Dendritic cell treated with granulocyte-macrophage colony-stimulating factor and Interleukin-4, amounts not matched to agents 40 ng/mL and 50 ng/mL, for 4 days (primary cell): ENCODE results near the gene TRMU.
"Not testable (repeated sequence)": the region's sequence is repeated elsewhere in the genome, so short reads cannot be mapped to it uniquely, and the experiment has no call there.

ENCODE experiments used
- H3K27ac Mint-ChIP-seq: one replicate; pipeline ENCODE4 v1.8.0; 2022; ENCODE audit warnings: mild to moderate bottlenecking, mixed read lengths
- H3K27me3 Mint-ChIP-seq: one replicate; pipeline ENCODE4 v1.8.0; 2022; ENCODE audit warnings: mild to moderate bottlenecking, mixed read lengths
- H3K36me3 Mint-ChIP-seq: one replicate; pipeline ENCODE4 v1.8.0; 2022; ENCODE audit warnings: low read depth, mixed read lengths
- H3K4me1 Mint-ChIP-seq: one replicate; pipeline ENCODE4 v1.8.0; 2022; ENCODE audit warnings: low read depth, mixed read lengths
- H3K4me3 Mint-ChIP-seq: one replicate; pipeline ENCODE4 v1.8.0; 2022; ENCODE audit warnings: mild to moderate bottlenecking, moderate library complexity, mixed read lengths
- H3K9me3 Mint-ChIP-seq: one replicate; pipeline ENCODE4 v1.8.0; 2022; ENCODE audit warnings: mixed read lengths
- intact Hi-C: fragments of 100-400 bp; cut with micrococcal nuclease; formaldehyde crosslinking; loops from one replicate; pipeline ENCODE4 v1.15.0; 2022

The TRMU gene

GRCh38 chr22:46393873-46394272 lies 58.4 kb downstream of the TRMU start:
- no peaks in the 10 kb centered on the region for H3K4me1 Mint-ChIP-seq
- intact Hi-C loops: no loop called here
- no peak overlapping the region for H3K4me3 Mint-ChIP-seq
- no peaks in the 10 kb centered on the region for H3K36me3 Mint-ChIP-seq
- H3K27ac Mint-ChIP-seq: no peak overlapping the region
- no peaks in the 10 kb centered on the region for H3K27me3 Mint-ChIP-seq
- H3K9me3 Mint-ChIP-seq: no peaks in the 10 kb centered on the region

- no peak overlapping the region for H3K4me3 Mint-ChIP-seq
- intact Hi-C loops: no loop called here
- H3K27ac Mint-ChIP-seq: no peak overlapping the region
- no peaks in the 10 kb centered on the region for H3K27me3 Mint-ChIP-seq
- H3K4me1 Mint-ChIP-seq: no peaks in the 10 kb centered on the region
- H3K9me3 Mint-ChIP-seq: no peaks in the 10 kb centered on the region
- no peaks in the 10 kb centered on the region for H3K36me3 Mint-ChIP-seq
These were observed 59.1 kb downstream of the TRMU start for GRCh38 chr22:46394622-46395021.

GRCh38 chr22:46395145-46395544 lies 59.6 kb downstream of the TRMU start:
- Mint-ChIP-seq H3K27me3 (no peaks in the 10 kb centered on the region), H3K4me1 (no peaks in the 10 kb centered on the region), H3K4me3 (no peak overlapping the region), H3K27ac (no peak overlapping the region), H3K36me3 (no peaks in the 10 kb centered on the region), H3K9me3 (no peaks in the 10 kb centered on the region)
- intact Hi-C loops: no loop called here

- intact Hi-C loops, H3K4me3 Mint-ChIP-seq, H3K27me3 Mint-ChIP-seq, H3K9me3 Mint-ChIP-seq, H3K27ac Mint-ChIP-seq, H3K4me1 Mint-ChIP-seq, H3K36me3 Mint-ChIP-seq: not testable (repeated sequence)
These were observed 61.5 kb downstream of the TRMU start for GRCh38 chr22:46397049-46397448.

GRCh38 chr22:46397514-46397913 lies 62.0 kb downstream of the TRMU start:
- intact Hi-C loops: no loop called here
- peaks cover 2% of the 10 kb centered on the region for H3K27me3 Mint-ChIP-seq
- no peaks in the 10 kb centered on the region for H3K36me3 Mint-ChIP-seq
- H3K4me3 Mint-ChIP-seq: no peak overlapping the region
- H3K4me1 Mint-ChIP-seq: no peaks in the 10 kb centered on the region
- no peaks in the 10 kb centered on the region for H3K9me3 Mint-ChIP-seq
- no peak overlapping the region for H3K27ac Mint-ChIP-seq

- intact Hi-C loops: no loop called here
- H3K27ac Mint-ChIP-seq: no peak overlapping the region
- no peaks in the 10 kb centered on the region for H3K9me3 Mint-ChIP-seq
- no peaks in the 10 kb centered on the region for H3K36me3 Mint-ChIP-seq
- H3K4me3 Mint-ChIP-seq: no peak overlapping the region
- peaks cover 2% of the 10 kb centered on the region for H3K27me3 Mint-ChIP-seq
- H3K4me1 Mint-ChIP-seq: no peaks in the 10 kb centered on the region
These were observed 62.4 kb downstream of the TRMU start for GRCh38 chr22:46397951-46398350.

GRCh38 chr22:46399251-46400024 lies 63.9 kb downstream of the TRMU start:
- no peaks in the 10 kb centered on the region for H3K9me3 Mint-ChIP-seq
- no peaks in the 10 kb centered on the region for H3K36me3 Mint-ChIP-seq
- no peak overlapping the region for H3K27ac Mint-ChIP-seq
- H3K4me3 Mint-ChIP-seq: no peak overlapping the region
- H3K27me3 Mint-ChIP-seq: peaks cover 2% of the 10 kb centered on the region
- intact Hi-C loops: no loop called here
- no peaks in the 10 kb centered on the region for H3K4me1 Mint-ChIP-seq

GRCh38 chr22:46401370-46401769 lies 65.9 kb downstream of the TRMU start:
- Mint-ChIP-seq H3K4me1 (no peaks in the 10 kb centered on the region), H3K4me3 (no peak overlapping the region), H3K27me3 (peaks cover 2% of the 10 kb centered on the region), H3K36me3 (no peaks in the 10 kb centered on the region), H3K9me3 (no peaks in the 10 kb centered on the region), H3K27ac (no peak overlapping the region)
- intact Hi-C loops: no loop called here

GRCh38 chr22:46402505-46402904 lies 67.0 kb downstream of the TRMU start:
- Mint-ChIP-seq H3K27me3 (peaks cover 2% of the 10 kb centered on the region), H3K4me3 (no peak overlapping the region)
- intact Hi-C loops: no loop called here

GRCh38 chr22:46403880-46404279 lies 68.4 kb downstream of the TRMU start:
- H3K27me3 Mint-ChIP-seq, H3K36me3 Mint-ChIP-seq, H3K9me3 Mint-ChIP-seq, H3K27ac Mint-ChIP-seq, H3K4me1 Mint-ChIP-seq, H3K4me3 Mint-ChIP-seq, intact Hi-C loops: not testable (repeated sequence)

More at GRCh38 chr22:46402505-46402904, 67.0 kb downstream of the TRMU start:
- Mint-ChIP-seq H3K27ac (no peak overlapping the region), H3K9me3 (no peaks in the 10 kb centered on the region), H3K4me1 (no peaks in the 10 kb centered on the region), H3K36me3 (no peaks in the 10 kb centered on the region)

- Mint-ChIP-seq H3K27me3 (peaks cover 2% of the 10 kb centered on the region), H3K4me3 (no peak overlapping the region), H3K27ac (no peak overlapping the region), H3K4me1 (no peaks in the 10 kb centered on the region), H3K36me3 (no peaks in the 10 kb centered on the region), H3K9me3 (no peaks in the 10 kb centered on the region)
- intact Hi-C loops: no loop called here
These were observed 70.4 kb downstream of the TRMU start for GRCh38 chr22:46405901-46406300.

- Mint-ChIP-seq H3K9me3 (no peaks in the 10 kb centered on the region), H3K27me3 (peaks cover 2% of the 10 kb centered on the region), H3K27ac (no peak overlapping the region), H3K36me3 (no peaks in the 10 kb centered on the region), H3K4me3 (no peak overlapping the region), H3K4me1 (no peaks in the 10 kb centered on the region)
- intact Hi-C loops: no loop called here
These were observed 70.8 kb downstream of the TRMU start for GRCh38 chr22:46406349-46406748.

GRCh38 chr22:46406791-46407190 lies 71.3 kb downstream of the TRMU start:
- H3K27ac Mint-ChIP-seq: no peak overlapping the region
- no peaks in the 10 kb centered on the region for H3K4me1 Mint-ChIP-seq
- H3K9me3 Mint-ChIP-seq: no peaks in the 10 kb centered on the region
- intact Hi-C loops: no loop called here
- H3K36me3 Mint-ChIP-seq: no peaks in the 10 kb centered on the region
- H3K27me3 Mint-ChIP-seq: peaks cover under 1% of the 10 kb centered on the region
- no peak overlapping the region for H3K4me3 Mint-ChIP-seq
